Middle frontal gyrus (tissue), 1 donor: ENCODE measurements around the gene CIDEB.
"Not testable (repeated sequence)": the region's sequence is repeated elsewhere in the genome, so short reads cannot be mapped to it uniquely, and the experiment has no call there.

Source experiments
- DNase-seq: peaks from one replicate; pipeline ENCODE4 v3.0.0-alpha.2; 2015; ENCODE audit warnings: low spot score; ENCODE audit errors: extremely low spot score

CIDEB gene

GRCh38 chr14:24307575-24308341, at the start of gene CIDEB:
Gene CIDEB (minus strand): TSS chr14:24307977. CDS start chr14:24307858, 119 bp downstream.
- no peak for DNase-seq

GRCh38 chr14:24356208-24356607, 48.4 kb upstream of the CIDEB start:
- DNase-seq, result no peak

- no peak for DNase-seq
Observed at GRCh38 chr14:24355009-24355408, 47.2 kb upstream of the CIDEB start.

GRCh38 chr14:24354482-24354825, 46.7 kb upstream of the CIDEB start:
- not testable (repeated sequence) for DNase-seq

GRCh38 chr14:24353559-24354481, 46.0 kb upstream of the CIDEB start:
- no peak for DNase-seq

- no peak for DNase-seq
Observed at GRCh38 chr14:24351517-24351916, 43.7 kb upstream of the CIDEB start.

- no peak for DNase-seq
Observed at GRCh38 chr14:24349742-24350141, 42.0 kb upstream of the CIDEB start.

- no peak for DNase-seq
Observed at GRCh38 chr14:24348186-24348585, 40.4 kb upstream of the CIDEB start.

GRCh38 chr14:24347134-24347533, 39.4 kb upstream of the CIDEB start:
- DNase-seq, result no peak

GRCh38 chr14:24343795-24344660, 36.3 kb upstream of the CIDEB start:
- no peak for DNase-seq

- no peak for DNase-seq
Observed at GRCh38 chr14:24342889-24343288, 35.1 kb upstream of the CIDEB start.

- DNase-seq, result no peak
Observed at GRCh38 chr14:24340606-24341005, 32.8 kb upstream of the CIDEB start.

GRCh38 chr14:24339284-24340151, 31.7 kb upstream of the CIDEB start, which contains the start of gene RIPK3:
Gene RIPK3 (minus strand): TSS chr14:24339991. CDS start chr14:24339826, 165 bp downstream.
- DNase-seq, result no peak

- DNase-seq, result no peak
Observed at GRCh38 chr14:24338843-24339242, 31.1 kb upstream of the CIDEB start.

- DNase-seq, result no peak
Observed at GRCh38 chr14:24337824-24338175, 30.0 kb upstream of the CIDEB start.

- DNase-seq, result no peak
Observed at GRCh38 chr14:24337144-24337823, 29.5 kb upstream of the CIDEB start.

- no peak for DNase-seq
Observed at GRCh38 chr14:24335461-24336171, 27.8 kb upstream of the CIDEB start.

GRCh38 chr14:24334431-24335291, 26.9 kb upstream of the CIDEB start, which contains the start of gene ADCY4:
Gene ADCY4 (minus strand): TSS chr14:24335071. CDS start chr14:24334652, 419 bp downstream.
- DNase-seq, result no peak
